SHP77 (cell line): ENCODE data around the gene TIMP3.

Experiments
- DNase-seq, 2 experiments: peaks; one replicate each; lab custom pipeline; 2025; lab: John Stamatoyannopoulos, UW

The TIMP3 gene

DNA sequence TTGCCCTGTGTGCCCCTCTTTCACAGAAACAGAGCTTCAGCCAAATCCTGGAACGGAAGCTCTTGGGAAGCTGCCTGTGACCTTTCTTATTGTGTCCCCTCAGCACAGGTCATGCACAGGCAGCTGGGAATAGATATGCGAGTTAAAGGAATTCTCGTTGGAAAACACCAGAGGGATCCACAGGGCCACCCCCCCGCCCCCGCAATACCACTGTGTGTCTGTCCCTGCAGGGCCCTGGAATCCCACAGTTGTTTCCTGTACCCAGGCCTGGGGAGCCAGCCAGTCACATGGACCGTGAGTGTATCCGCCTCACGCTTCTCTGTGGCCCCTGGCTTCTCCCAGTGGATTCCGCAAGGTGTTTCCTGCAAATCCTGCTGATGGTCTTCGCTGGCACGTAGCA is 29.0 kb downstream of the TIMP3 start:
- no peak for DNase-seq

DNA sequence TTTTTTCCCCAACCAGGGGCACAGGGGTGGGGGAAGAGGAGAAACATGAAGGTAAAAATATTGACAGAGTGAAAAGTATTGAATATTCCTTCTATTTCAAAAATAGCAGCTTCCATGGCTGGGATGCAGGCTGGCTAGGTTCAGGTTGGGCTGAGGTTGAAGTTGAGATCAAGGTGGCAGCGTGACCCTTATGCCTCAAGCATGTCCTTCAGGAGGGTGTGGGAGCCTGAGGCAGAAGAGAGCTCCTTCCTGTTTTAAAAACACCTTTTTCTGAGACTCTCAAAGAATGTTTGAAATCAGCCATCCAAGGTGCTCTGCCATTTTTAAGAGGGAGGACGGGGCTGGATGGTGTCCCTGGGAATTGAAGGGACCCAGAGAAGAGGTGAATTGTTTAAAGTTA is 29.5 kb downstream of the TIMP3 start:
- DNase-seq, result no peak

DNA sequence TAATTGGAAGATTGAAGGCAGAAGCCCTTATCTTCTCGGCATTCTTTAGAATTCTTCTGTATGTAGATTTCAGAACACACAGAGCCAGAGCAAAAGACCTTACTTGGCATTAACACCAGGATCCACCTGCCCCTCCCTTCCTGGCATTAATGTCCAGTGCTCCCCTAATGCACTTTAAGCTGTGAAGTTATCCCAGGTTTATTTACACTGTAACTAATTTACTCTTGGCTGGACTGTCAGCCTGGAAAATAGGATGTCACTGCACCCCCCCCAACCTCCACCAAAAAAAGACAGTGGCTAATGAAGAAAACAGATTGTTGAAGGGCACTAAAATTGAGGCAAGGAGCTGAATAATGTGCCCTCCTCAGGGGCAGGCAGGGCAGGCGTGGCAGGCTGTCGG is 30.1 kb downstream of the TIMP3 start:
- DNase-seq, result no peak

DNA sequence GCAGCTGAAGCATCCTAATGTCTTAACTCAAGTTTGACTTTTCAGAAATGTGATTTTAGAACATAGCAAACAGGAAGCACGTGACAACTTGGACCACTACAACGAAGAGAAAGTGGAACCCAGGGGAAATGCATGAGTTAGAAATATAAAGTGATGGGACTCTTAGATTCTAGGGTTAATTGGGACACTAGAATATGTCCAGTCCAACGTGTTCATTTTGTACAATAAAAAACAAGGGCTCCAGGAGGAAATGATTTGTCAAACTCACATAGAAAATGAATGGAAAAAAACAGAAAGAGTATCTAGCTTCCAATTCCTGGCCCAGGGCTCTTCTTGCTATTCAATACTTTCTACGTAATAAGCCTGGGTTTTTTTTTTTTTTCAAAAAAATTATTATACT is 30.7 kb downstream of the TIMP3 start:
- no peak for DNase-seq

DNA sequence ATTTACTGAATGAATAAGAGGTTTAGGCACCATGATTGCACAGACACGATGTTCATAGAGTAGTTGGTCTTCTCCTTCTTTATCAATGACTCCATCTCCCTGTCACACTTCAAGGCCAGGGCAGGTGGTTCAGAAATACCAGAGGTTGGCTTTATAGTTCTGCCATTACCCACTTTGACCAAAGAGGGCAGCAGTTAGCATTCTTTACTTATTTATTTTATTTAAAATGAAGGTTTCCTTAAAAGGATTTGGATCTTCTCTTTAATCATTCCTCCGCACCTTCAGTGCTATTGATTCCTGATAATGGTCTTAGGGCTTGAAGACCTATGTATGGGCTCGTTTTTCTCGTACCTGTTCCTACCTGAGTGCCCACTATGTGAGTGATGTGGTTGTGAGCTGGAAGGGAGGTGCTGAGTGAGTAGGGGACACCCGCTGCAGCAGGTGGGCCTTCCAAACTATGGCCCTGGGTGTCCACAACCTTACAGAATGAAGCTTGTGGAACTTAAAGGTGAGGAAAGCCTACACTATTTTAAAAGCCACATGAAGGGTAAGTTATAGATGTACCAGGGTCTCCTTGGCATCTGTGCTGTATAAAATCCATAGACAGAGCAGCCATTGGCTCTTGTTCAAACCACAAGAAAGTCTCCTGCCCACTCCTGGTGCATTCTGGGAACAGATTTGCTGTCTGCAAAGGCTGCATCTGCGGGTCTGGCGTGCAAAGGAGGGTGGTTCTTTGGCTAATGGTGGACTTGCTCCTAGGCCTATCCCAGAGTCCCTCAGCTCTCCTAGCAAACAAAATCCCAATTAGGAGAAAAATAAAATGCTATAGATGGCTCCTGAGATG is 35.0 kb downstream of the TIMP3 start:
- peak in 1 of 2 experiments; percentile 11 for DNase-seq

DNA sequence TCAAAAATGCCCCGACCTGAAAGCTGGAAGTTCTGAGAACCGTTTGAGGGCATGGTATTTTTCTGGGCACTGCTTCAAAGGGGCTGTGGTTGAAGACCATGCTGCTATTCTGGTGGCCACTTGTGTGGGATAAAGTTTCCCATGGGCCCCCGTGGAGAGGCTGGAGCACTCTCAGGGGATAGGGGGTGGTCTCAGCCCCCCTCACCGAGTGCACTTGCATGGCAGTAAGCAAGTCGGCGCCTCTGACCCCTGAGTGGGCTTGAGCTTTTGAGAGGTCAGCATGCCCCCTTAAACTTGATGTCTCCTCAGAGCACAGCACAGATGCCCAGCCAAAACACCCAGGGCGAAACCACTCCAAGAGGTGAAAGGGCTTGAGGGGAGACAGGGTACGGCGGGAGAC is 35.6 kb downstream of the TIMP3 start:
- DNase-seq, result no peak

DNA sequence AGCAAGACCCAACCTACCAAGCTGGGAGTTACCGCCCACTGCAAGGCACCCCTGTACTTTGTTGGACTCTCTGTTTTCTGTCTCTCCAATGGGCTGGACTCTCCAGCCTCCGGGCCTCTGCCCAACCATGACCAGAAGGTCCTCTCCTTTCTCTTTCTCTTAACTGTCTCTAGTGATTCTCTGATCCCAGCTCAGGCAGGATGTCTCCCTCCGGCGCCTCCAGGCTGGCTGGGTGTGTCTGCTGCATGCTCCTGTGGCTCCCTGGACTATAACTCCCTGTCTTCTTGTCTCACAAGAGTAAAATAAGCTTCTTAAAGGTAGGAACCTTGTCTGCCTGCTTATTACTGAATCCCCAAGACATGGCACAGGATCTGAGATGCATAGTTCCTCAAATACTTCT is 36.3 kb downstream of the TIMP3 start:
- no peak for DNase-seq

DNA sequence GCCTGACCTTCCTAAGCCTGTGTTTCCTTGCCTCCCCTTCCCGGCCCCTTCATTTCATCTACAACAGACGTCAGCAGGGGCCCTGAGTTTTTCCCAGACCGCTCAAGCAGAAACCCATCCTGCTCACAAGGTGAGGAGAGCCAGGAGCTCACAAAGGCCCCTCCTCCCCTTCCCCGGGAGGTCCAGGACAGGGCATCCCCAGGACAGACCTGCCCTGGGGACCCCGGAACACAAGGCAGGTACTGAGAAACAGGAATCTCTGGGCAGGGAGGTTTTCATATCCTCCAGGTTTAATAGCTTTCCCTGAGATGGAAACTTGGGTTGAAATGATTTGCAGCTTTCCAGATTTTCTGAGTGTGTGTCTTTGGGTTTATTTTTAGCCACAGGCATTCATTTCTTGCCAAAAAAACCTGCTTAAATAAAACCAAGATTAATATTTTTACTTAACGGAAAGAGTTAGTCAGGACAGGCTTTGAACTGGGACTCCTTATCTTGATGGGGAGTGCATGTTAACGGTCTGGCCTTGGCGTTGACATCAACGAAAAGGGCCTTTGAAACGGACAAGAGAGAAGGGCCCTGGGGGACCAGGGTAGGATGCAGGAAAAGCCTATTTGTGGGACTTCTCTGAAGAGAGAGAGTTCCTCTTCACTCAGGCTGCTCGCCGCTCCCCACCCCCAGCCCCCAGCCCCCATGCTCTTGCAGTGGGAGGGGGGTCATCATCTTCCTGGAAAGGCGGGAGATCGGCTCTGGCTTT is 38.5 kb downstream of the TIMP3 start:
- no peak for DNase-seq

DNA sequence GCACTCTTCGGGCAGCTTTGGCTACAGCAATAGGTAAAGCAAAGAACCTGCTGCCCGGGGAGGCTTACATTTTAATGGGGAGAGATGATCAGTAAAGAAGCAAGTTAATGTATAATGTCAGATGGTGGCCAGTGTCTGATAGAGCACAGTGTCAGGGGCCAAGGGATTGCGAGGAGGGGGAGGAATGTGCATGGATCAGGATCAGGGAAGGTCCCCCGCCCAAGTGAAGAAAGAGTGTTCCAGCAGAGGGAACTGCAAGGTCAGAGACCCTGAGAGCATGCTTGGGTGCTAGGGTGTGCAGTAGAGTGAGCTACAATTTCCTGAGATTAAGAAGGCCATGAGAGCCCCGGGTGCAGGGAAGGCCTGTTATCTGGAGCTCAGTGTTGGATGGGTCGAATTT is 39.7 kb downstream of the TIMP3 start:
- no peak for DNase-seq

DNA sequence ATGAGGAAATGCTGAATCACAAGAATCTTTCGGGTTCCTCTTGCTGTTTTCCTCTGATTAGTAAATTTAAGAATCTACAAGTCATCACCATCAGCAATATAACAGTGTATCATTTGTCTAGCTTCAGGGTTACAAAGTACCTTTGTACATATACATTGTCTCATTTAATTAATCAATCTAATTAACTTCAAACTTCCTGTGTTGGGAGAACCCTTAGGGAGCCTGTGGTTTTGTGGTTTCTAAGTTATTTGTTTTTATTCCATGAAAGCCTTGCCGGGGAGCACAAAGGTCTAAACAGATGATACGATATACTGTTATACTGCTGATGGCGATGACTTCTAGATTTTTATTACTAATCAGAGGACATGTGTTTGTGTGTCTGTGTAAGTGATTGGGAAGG is 41.0 kb downstream of the TIMP3 start:
- no peak for DNase-seq

DNA sequence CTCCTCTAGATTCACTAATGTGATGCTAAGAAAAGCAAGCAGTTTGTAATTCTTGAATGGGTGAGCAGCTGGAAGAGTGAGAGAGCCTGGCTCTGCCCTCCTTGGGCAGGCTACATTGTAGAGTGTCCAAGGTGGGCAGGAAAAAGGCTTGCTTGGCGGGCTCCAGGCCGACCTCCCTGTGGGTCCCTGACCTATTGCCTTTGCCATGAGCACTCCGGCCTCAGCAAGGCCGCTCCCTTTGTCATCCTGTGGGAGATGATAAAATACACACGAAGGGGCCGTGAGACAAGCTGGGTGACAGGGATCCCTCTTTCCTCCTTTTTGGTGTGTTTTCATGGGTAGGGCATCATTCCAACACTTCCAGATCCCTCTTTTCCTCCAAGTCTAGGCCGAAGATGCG is 41.8 kb downstream of the TIMP3 start:
- no peak for DNase-seq

DNA sequence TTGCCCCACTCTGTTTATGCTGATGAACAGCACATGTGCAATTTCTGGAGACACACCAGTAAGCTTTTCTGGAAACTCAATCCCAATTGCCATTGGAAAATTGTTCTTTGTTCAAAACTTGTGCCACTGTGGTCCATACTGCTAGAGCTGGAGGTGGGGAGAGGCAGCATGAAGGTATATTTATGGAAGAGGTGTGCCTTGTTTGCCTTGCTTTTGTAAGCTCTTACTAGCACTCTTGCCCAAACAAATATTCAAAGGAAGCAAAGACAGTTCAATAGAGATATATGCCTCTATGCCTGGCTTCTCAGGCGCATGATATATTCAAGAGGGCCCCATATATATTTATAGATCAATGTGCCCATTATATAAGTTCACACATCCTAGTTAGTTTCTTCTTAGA is 42.7 kb downstream of the TIMP3 start:
- DNase-seq, result no peak

DNA sequence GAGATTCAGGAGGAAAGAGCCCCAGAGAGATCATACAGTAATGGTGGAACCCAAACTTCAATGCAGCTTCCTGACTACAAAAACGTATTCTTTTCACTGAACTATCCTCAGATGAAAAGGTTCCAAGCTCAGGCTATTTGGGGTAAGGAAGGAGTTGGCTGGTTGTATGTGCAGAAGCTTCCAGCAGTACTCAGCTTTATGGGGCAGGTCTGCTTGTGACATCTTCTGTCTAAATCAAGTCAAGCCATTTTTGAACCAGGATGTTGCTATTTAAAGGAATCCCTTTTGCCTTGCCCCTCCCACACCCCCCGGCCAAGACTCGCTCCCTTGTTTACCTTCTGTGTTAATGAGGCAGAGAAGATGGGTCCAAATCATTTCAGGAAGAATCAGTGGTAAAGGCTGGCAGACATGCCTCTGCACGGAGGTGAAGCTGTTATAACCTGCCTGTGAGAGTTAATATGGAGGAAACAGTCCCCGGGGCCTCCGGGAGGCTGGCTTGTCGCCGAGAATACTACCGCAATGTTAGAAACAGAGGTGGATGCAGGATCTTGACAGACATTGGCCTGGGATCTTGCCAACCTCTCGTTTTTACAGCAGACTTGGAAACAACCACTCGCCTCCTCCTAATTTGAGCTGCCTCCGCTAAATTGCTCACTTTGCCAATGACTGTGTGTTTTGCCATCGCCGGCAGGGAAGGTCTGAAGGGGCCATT is 45.4 kb downstream of the TIMP3 start:
- DNase-seq, result no peak

DNA sequence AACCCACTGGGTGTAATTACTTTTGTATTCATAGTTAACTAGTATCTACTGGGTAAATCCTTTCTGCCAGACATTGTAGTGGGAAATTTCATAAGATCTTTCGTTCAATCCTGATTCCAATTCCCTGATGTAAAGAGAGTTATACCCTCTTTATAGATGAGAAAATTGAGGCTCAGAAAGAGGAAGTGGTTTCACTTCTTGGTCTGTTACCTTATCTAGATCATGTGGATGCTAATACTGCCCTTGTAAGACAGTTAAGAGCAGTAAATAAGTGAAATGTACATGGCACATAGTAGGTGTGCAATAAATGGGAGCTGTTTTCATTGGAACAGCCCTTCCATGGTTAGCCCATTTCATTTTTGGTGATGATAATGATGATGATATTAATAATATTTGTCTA is 46.7 kb downstream of the TIMP3 start:
- DNase-seq, result no peak

DNA sequence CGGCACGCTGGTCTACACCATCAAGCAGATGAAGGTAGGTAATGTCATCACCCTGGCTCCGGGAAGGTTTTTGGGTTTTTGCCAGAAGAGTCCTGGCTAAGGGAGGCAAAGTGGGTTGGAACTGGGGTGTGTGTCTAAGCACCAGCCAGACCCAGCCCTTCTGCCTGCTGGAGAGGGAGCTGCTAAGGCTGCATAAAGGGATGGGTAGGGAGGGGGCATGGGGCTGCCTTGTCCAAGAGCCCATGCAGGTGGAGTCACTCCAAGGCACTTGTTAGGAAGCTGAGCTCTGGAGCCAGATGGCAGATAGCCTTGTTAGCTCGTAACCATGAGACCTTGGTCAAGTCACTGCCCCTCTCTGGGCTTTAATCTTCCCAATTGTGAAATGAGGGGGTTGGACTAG is 48.0 kb downstream of the TIMP3 start:
- DNase-seq, result no peak

DNA sequence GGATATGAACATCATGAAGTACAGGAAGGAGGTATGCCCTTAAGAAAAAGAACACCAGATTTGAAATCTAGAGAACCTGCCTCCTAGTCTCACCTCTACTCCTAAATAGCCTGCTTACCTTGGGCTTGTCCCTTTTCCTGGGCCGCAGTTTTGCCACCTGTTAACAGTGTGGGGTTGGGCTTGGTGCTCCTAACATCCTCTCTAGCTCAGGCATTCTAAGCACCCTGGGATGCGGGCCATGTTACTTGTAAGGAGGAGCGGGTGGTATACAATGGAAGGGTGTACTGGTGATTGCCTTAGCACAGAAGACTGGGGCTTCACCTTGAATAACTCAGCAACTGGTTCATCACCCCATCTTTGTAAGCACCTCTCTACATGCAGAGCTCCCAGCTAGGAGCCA is 48.7 kb downstream of the TIMP3 start:
- no peak for DNase-seq

DNA sequence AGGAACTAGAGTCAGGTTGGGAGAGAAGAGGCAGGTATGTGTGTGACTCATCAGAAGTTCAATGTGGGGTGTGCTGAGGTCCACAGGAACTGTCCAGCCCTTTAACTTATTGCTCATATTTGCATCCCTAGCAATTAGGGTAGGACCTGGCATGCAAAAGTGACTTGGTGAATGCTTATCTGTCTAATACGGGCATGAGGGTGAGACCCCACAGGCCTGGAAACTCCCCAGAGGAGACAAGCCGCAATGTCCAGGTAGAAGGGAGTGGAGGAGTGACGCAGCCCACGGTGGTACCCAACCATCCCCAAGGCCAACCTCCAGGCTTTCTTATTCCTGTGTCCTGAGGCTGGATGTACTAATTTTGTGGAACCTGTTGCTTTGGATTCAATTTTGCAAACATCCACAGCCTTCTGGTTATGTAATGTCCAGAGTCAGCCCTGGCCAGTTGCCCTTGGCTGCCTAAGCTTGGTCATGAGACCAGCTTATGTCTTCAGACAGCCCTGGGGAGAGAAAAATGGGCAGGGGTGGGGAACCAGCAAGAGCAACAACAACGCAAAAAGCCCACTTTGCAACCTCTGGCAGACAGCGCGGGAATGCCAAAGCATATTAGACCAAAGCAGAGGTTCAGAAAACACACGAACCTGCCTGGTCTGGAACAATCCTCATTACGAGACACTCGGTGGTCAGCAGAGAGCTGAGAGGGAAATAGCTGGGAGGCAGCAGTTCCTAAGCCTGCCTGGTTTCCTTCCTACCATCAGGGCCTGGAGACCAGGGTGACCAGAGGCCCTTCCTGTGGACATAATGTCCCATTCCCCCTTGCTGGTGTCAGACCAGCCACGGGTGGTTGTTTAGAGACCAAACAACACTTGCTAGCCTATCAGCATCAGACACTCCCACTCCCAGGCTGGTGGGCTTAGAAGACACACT is 49.3 kb downstream of the TIMP3 start:
- no peak for DNase-seq

DNA sequence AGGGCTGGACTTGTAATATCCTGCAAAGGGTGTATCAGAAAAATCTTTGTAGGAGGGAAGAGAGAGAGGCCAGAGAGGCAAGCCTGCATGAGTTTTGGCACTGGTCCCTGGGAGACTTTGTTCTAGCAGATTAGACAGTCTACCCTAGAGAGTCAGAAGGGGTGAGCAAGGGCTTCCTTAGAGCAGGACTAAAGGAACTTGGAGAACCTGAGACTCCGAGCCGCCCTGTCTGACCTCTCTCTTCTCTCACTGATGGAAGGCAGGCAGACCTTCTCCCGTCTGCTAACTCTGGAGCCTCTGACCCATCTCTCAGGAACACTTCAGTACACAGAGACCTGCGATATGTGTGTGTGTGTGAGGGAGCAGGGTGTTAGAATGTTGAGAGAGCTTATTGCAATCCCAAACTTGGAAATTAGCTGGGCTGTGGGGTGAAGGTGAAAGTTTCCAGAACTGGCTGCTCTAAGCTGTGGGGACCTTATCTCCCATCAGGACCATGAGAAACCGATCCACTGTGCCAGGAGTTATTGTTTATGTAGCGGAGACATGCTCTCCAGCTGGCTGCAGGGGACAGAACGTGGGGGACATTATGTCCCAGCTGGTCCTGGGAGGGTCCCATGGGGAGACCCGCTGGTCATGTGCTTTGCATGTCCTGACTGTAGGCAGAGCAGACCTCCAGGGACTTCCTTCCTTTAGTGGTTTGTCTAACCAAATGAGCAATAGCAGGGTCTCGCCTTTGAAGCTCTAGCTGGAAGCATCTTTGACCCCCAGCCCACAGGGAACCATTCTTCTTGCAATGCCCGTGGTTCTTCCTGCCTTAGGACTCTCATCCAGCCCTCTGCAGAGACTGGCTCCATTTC is 51.1 kb downstream of the TIMP3 start:
- no peak for DNase-seq

DNA sequence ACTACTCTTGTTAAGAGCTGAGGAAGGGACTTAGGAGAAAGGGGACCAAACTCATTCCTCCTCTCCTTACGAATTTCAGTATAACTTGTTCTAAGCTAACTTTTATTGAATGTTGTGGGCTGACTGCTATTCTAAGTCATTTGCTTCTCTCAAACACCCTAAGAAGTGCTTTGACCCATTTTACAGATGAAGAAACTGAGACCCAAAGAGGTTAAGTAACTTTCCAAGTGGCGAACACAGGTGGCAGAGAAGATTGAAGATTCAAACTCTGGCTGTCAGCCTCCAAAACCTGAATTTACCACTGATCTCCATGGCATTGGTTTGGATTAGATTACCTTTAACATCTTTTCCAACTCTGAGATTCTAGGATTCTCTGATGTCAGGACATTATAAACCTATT is 52.2 kb downstream of the TIMP3 start:
- DNase-seq, result no peak

DNA sequence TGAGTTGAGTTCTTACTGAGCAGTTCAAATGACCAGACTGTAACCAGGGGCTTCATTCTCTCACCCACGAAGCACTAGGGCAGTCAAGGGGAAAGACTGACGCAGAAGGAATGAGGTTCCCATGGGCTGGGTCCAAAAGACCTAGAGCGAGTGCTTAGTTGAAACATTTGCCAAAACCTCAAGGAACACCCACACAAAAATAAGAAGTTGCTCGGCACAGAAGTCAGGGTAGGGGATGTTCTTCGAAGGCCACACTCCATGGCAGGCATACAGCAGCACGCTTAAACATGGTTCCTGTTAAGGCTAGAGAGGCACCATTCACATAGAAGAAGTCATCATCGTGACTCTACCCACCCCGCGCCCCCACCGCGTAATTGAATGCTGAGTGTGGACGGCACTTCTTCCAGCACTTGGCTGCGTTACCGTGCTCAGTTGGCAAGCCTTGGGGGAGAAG is 52.9 kb downstream of the TIMP3 start:
- no peak for DNase-seq
